Adrenal gland (tissue), 5 donors: Measurements from ENCODE around the gene B4GALT4.

Experiments used
- CTCF ChIP-seq, 6 experiments: fragments of 450-650 bp in 4 of 6; fragments of 200-600 bp in 2 of 6; sonication (generic) in 1 of 6; IDR thresholded peaks; 1 replicate in 5 of 6; 2 replicates in 1 of 6; pipeline versions ENCODE4 v1.5.1 to v1.8.0; 2016 to 2021; ENCODE audit warnings: antibody characterized with exemption in 6 of 6, mild to moderate bottlenecking in 2 of 6, moderate library complexity in 1 of 6
- POLR2A ChIP-seq, 2 donors: fragments of 450-650 bp; IDR thresholded peaks; one replicate each; pipeline ENCODE4 v1.6.1; 2017; ENCODE audit warnings: antibody characterized with exemption in 2 of 2, mild to moderate bottlenecking in 2 of 2, moderate library complexity in 1 of 2
- donor health status: DM: no; HTN: no; CAD: no.

DNA sequence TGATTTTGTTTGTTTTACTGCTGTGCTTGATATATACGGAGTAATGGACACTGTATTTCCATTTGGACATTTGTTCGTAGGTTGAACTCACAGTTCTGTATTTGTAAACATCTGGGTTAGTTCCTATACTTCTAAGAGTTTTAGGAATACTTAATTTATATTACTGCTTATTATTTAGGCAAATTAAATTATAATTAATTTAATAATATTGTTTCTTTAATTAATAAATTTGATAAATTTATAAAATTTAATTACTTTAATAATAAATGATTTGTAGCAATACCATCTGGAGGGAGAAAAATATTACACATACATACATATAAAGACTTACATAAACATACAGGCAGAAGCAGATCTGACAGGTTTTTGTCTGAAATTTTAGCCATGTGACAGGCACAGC lies 14.5 kb upstream of the B4GALT4 start:
- TF ChIP-seq CTCF (IDR thresholded peaks at IDR 0.05) (no peak), POLR2A (IDR thresholded peaks at IDR 0.05) (no peak)
